CD8-positive, alpha-beta memory T cell (primary cell): ENCODE measurements around the gene REC114. TPM values are rescaled to one million over a fixed set of nuclear protein-coding genes. Genes with fewer than 3 reads are reported as not detected.
"Not testable (repeated sequence)": the region's sequence is repeated elsewhere in the genome, so short reads cannot be mapped to it uniquely, and the experiment has no call there.

Experiments
- CTCF ChIA-PET: fragments of 350-600 bp; sonication (Branson Sonifier 250); formaldehyde crosslinking; loops from one replicate; lab custom pipeline; 2021; ENCODE audit warnings: antibody characterized with exemption; lab: Charles Lee
- POLR2A ChIA-PET: fragments of 350-600 bp; sonication (Branson Sonifier 250); formaldehyde crosslinking; loops from one replicate; lab custom pipeline; 2021; ENCODE audit warnings: antibody characterized with exemption; lab: Charles Lee
- DNase-seq, 5 donors: peaks; one replicate each; pipeline versions ENCODE4 v3.0.0 to v3.0.0-alpha.2; 2020 to 2022; ENCODE audit warnings: mixed read lengths in 1 of 5
- H3K27ac ChIP-seq: one replicate; pipeline ENCODE4 v1.7.0; 2013; ENCODE audit warnings: low read depth, mild to moderate bottlenecking, low read length, moderate library complexity
- H3K27me3 ChIP-seq: 2 replicates; pipeline ENCODE4 v1.7.0; 2013; ENCODE audit warnings: low read length, mild to moderate bottlenecking; ENCODE audit not compliant: insufficient read depth, poor library complexity, severe bottlenecking
- H3K36me3 ChIP-seq: 2 replicates; pipeline ENCODE4 v1.7.0; 2013; ENCODE audit warnings: mild to moderate bottlenecking, low read length, moderate library complexity; ENCODE audit not compliant: insufficient read depth
- H3K4me1 ChIP-seq: 2 replicates; pipeline ENCODE4 v1.7.0; 2013; ENCODE audit warnings: mild to moderate bottlenecking, low read length, moderate library complexity; ENCODE audit not compliant: insufficient read depth
- H3K4me3 ChIP-seq: 2 replicates; pipeline ENCODE4 v1.7.0; 2013; ENCODE audit warnings: mild to moderate bottlenecking, low read length
- H3K9me3 ChIP-seq: 2 replicates; pipeline ENCODE4 v1.7.0; 2013; ENCODE audit warnings: mild to moderate bottlenecking, low read length
- H3K27ac Mint-ChIP-seq, 8 donors: one replicate each; pipeline ENCODE4 v1.8.0; 2020 to 2021; ENCODE audit warnings: mixed read lengths in 8 of 8, mild to moderate bottlenecking in 6 of 8, inconsistent platforms in 3 of 8, moderate library complexity in 3 of 8
- H3K27me3 Mint-ChIP-seq, 2 donors: one replicate each; pipeline ENCODE4 v1.8.0; 2020 to 2021; ENCODE audit warnings: mixed read lengths in 2 of 2, mild to moderate bottlenecking in 1 of 2, moderate library complexity in 1 of 2
- H3K36me3 Mint-ChIP-seq, 3 donors: one replicate each; pipeline ENCODE4 v1.8.0; 2020 to 2021; ENCODE audit warnings: mixed read lengths in 3 of 3, inconsistent platforms in 1 of 3, mild to moderate bottlenecking in 1 of 3
- H3K4me1 Mint-ChIP-seq, 3 donors: one replicate each; pipeline ENCODE4 v1.8.0; 2020 to 2021; ENCODE audit warnings: mixed read lengths in 3 of 3, inconsistent platforms in 1 of 3, mild to moderate bottlenecking in 1 of 3
- H3K4me3 Mint-ChIP-seq, 7 donors: one replicate each; pipeline ENCODE4 v1.8.0; 2020 to 2021; ENCODE audit warnings: mixed read lengths in 7 of 7, mild to moderate bottlenecking in 6 of 7, moderate library complexity in 4 of 7, inconsistent platforms in 2 of 7
- H3K9me3 Mint-ChIP-seq, 5 donors: one replicate each; pipeline ENCODE4 v1.8.0; 2020 to 2022; ENCODE audit warnings: mixed read lengths in 5 of 5, mild to moderate bottlenecking in 3 of 5, moderate library complexity in 2 of 5, inconsistent platforms in 1 of 5
- polyA plus RNA-seq: library from polyadenylated mRNA; unstranded; fragments of 300-500 nt; fragmentation: Illumina TruSeq; gene quantifications from one replicate; pipeline ENCODE4 v1.2.3, GENCODE V29; 2021
- total RNA-seq, 2 experiments: library from RNA; stranded (reverse); gene quantifications; one replicate each; pipeline ENCODE4 v1.2.3, GENCODE V29; 2021

Gene REC114
- total RNA-seq (not detected), polyA plus RNA-seq (not detected)

GRCh38 chr15:73442968-73443367 lies at the start of gene REC114:
TSS of gene REC114 (plus strand) at chr15:73443164. CDS start at chr15:73443186, 22 bp downstream.
- Mint-ChIP-seq H3K4me3 (no peak within 1 kb of the TSS), H3K27ac (no peak within 1 kb of the TSS), H3K36me3 (peaks cover 0 to 6% (median 5%) of the 10 kb centered on the region in 3 donors), H3K9me3 (peaks cover 3 to 6% (median 6%) of the 10 kb centered on the region in 5 donors), H3K4me1 (peaks cover 10 to 15% (median 13%) of the 10 kb centered on the region in 3 donors), H3K27me3 (peaks cover 2 to 33% of the 10 kb centered on the region in 2 donors)
- Histone ChIP-seq H3K27ac (no peak within 1 kb of the TSS), H3K4me3 (no peak within 1 kb of the TSS), H3K27me3 (no peaks in the 10 kb centered on the region), H3K36me3 (no peaks in the 10 kb centered on the region), H3K9me3 (no peaks in the 10 kb centered on the region), H3K4me1 (peaks cover 2% of the 10 kb centered on the region)
- no peak for DNase-seq
- CTCF ChIA-PET, result no interaction called here
- POLR2A ChIA-PET, result no interaction called here

- Histone ChIP-seq H3K27me3 (no peaks in the 10 kb centered on the region), H3K4me1 (no peaks in the 10 kb centered on the region), H3K4me3 (no peak overlapping the region), H3K27ac (no peak overlapping the region), H3K9me3 (no peaks in the 10 kb centered on the region), H3K36me3 (no peaks in the 10 kb centered on the region)
- no peaks in the 10 kb centered on the region for H3K4me1 Mint-ChIP-seq
- H3K9me3 Mint-ChIP-seq, result no peaks in the 10 kb centered on the region
- H3K27me3 Mint-ChIP-seq, result peaks cover 12 to 38% of the 10 kb centered on the region in 2 donors
- no peak overlapping the region for H3K27ac Mint-ChIP-seq
- DNase-seq, result no peak
- H3K4me3 Mint-ChIP-seq, result no peak overlapping the region
- ChIA-PET POLR2A (no interaction called here), CTCF (no interaction called here)
- no peaks in the 10 kb centered on the region for H3K36me3 Mint-ChIP-seq
Observed at GRCh38 chr15:73393336-73393735, 49.6 kb upstream of the REC114 start.

GRCh38 chr15:73394782-73395181 lies 48.2 kb upstream of the REC114 start:
- Histone ChIP-seq H3K27me3 (no peaks in the 10 kb centered on the region), H3K4me1 (no peaks in the 10 kb centered on the region), H3K9me3 (no peaks in the 10 kb centered on the region), H3K36me3 (no peaks in the 10 kb centered on the region), H3K27ac (no peak overlapping the region), H3K4me3 (no peak overlapping the region)
- no peak for DNase-seq
- no peak overlapping the region for H3K4me3 Mint-ChIP-seq
- no peak overlapping the region for H3K27ac Mint-ChIP-seq
- H3K4me1 Mint-ChIP-seq, result no peaks in the 10 kb centered on the region
- ChIA-PET CTCF (no interaction called here), POLR2A (no interaction called here)
- H3K9me3 Mint-ChIP-seq, result no peaks in the 10 kb centered on the region
- H3K36me3 Mint-ChIP-seq, result no peaks in the 10 kb centered on the region
- peaks cover 10 to 38% of the 10 kb centered on the region in 2 donors for H3K27me3 Mint-ChIP-seq

- no peak for DNase-seq
- Histone ChIP-seq H3K4me1 (no peaks in the 10 kb centered on the region), H3K9me3 (no peaks in the 10 kb centered on the region), H3K36me3 (no peaks in the 10 kb centered on the region), H3K27ac (no peak overlapping the region), H3K4me3 (no peak overlapping the region), H3K27me3 (no peaks in the 10 kb centered on the region)
- peaks cover 10 to 34% of the 10 kb centered on the region in 2 donors for H3K27me3 Mint-ChIP-seq
- H3K9me3 Mint-ChIP-seq, result no peaks in the 10 kb centered on the region
- no peak overlapping the region for H3K27ac Mint-ChIP-seq
- H3K4me3 Mint-ChIP-seq, result no peak overlapping the region
- ChIA-PET CTCF (no interaction called here), POLR2A (no interaction called here)
- H3K36me3 Mint-ChIP-seq, result no peaks in the 10 kb centered on the region
- H3K4me1 Mint-ChIP-seq, result no peaks in the 10 kb centered on the region
Observed at GRCh38 chr15:73395671-73396070, 47.3 kb upstream of the REC114 start.

GRCh38 chr15:73397461-73397860 lies 45.5 kb upstream of the REC114 start:
- no peak overlapping the region for H3K4me3 ChIP-seq
- ChIA-PET CTCF (no interaction called here), POLR2A (no interaction called here)
- H3K4me1 Mint-ChIP-seq, result no peaks in the 10 kb centered on the region
- H3K27ac ChIP-seq, result no peak overlapping the region
- no peaks in the 10 kb centered on the region for H3K9me3 Mint-ChIP-seq
- H3K36me3 Mint-ChIP-seq, result no peaks in the 10 kb centered on the region
- no peak overlapping the region for H3K4me3 Mint-ChIP-seq
- H3K9me3 ChIP-seq, result no peaks in the 10 kb centered on the region
- H3K27me3 Mint-ChIP-seq, result peaks cover 6 to 22% of the 10 kb centered on the region in 2 donors
- no peaks in the 10 kb centered on the region for H3K36me3 ChIP-seq
- H3K4me1 ChIP-seq, result no peaks in the 10 kb centered on the region
- no peak overlapping the region for H3K27ac Mint-ChIP-seq
- no peak for DNase-seq
- H3K27me3 ChIP-seq, result no peaks in the 10 kb centered on the region

- peaks cover 6 to 17% of the 10 kb centered on the region in 2 donors for H3K27me3 Mint-ChIP-seq
- no peak overlapping the region for H3K27ac ChIP-seq
- H3K4me1 ChIP-seq, result no peaks in the 10 kb centered on the region
- H3K27me3 ChIP-seq, result no peaks in the 10 kb centered on the region
- no peaks in the 10 kb centered on the region for H3K9me3 ChIP-seq
- H3K36me3 ChIP-seq, result no peaks in the 10 kb centered on the region
- ChIA-PET POLR2A (no interaction called here), CTCF (no interaction called here)
- H3K27ac Mint-ChIP-seq, result no peak overlapping the region
- no peaks in the 10 kb centered on the region for H3K4me1 Mint-ChIP-seq
- H3K36me3 Mint-ChIP-seq, result no peaks in the 10 kb centered on the region
- DNase-seq, result no peak
- no peak overlapping the region for H3K4me3 Mint-ChIP-seq
- H3K9me3 Mint-ChIP-seq, result no peaks in the 10 kb centered on the region
- no peak overlapping the region for H3K4me3 ChIP-seq
Observed at GRCh38 chr15:73398861-73399260, 44.1 kb upstream of the REC114 start.

- CTCF ChIA-PET, H3K4me3 Mint-ChIP-seq, H3K36me3 Mint-ChIP-seq, H3K27me3 ChIP-seq, H3K27ac Mint-ChIP-seq, H3K36me3 ChIP-seq, H3K9me3 Mint-ChIP-seq, H3K4me1 ChIP-seq, POLR2A ChIA-PET, H3K9me3 ChIP-seq, H3K4me3 ChIP-seq, DNase-seq, H3K27ac ChIP-seq, H3K4me1 Mint-ChIP-seq: not testable (repeated sequence)
- H3K27me3 Mint-ChIP-seq, result peaks cover 6 to 16% of the 10 kb centered on the region in 2 donors
Observed at GRCh38 chr15:73400222-73400621, 42.7 kb upstream of the REC114 start.

- H3K9me3 Mint-ChIP-seq, result no peaks in the 10 kb centered on the region
- H3K9me3 ChIP-seq, result no peaks in the 10 kb centered on the region
- DNase-seq, result no peak
- H3K4me1 Mint-ChIP-seq, result no peaks in the 10 kb centered on the region
- H3K27me3 Mint-ChIP-seq, result peaks cover 0 to 9% of the 10 kb centered on the region in 2 donors
- no peaks in the 10 kb centered on the region for H3K27me3 ChIP-seq
- H3K27ac Mint-ChIP-seq, result no peak overlapping the region
- H3K4me3 ChIP-seq, result no peak overlapping the region
- H3K36me3 ChIP-seq, result no peaks in the 10 kb centered on the region
- H3K4me1 ChIP-seq, result no peaks in the 10 kb centered on the region
- ChIA-PET CTCF (no interaction called here), POLR2A (no interaction called here)
- no peaks in the 10 kb centered on the region for H3K36me3 Mint-ChIP-seq
- no peak overlapping the region for H3K27ac ChIP-seq
- no peak overlapping the region for H3K4me3 Mint-ChIP-seq
Observed at GRCh38 chr15:73403171-73403570, 39.8 kb upstream of the REC114 start.

GRCh38 chr15:73414876-73415275 lies 28.1 kb upstream of the REC114 start:
- H3K9me3 ChIP-seq, result no peaks in the 10 kb centered on the region
- ChIA-PET CTCF (no interaction called here), POLR2A (no interaction called here)
- Mint-ChIP-seq H3K4me3 (no peak overlapping the region), H3K27ac (no peak overlapping the region), H3K9me3 (no peaks in the 10 kb centered on the region), H3K27me3 (peaks cover 2 to 23% of the 10 kb centered on the region in 2 donors), H3K36me3 (peaks cover 0 to 4% (median 0%) of the 10 kb centered on the region in 3 donors), H3K4me1 (no peaks in the 10 kb centered on the region)
- no peak overlapping the region for H3K27ac ChIP-seq
- DNase-seq, result no peak
- no peaks in the 10 kb centered on the region for H3K36me3 ChIP-seq
- H3K4me1 ChIP-seq, result no peaks in the 10 kb centered on the region
- no peaks in the 10 kb centered on the region for H3K27me3 ChIP-seq
- H3K4me3 ChIP-seq, result no peak overlapping the region
